HEK293 (cell line): ENCODE data around the gene PIK3AP1.

Source experiments
- ZNF138 ChIP-seq: fragments of 450-650 bp; formaldehyde crosslinking; IDR thresholded peaks from 2 replicates; pipeline ENCODE4 v1.5.1; 2016; ENCODE audit warnings: missing biosample characterization, missing genetic modification characterization, borderline replicate concordance
- ZNF274 ChIP-seq, 2 experiments: fragments of 200-500 bp in 1 of 2; fragments of 450-650 bp in 1 of 2; sonication (Bioruptor generic) in 1 of 2; formaldehyde crosslinking in 1 of 2; IDR thresholded peaks; 2 replicates each; pipeline versions ENCODE4 v1.5.1 to v1.6.1; 2014 to 2016; ENCODE audit warnings: borderline replicate concordance in 1 of 2, inconsistent platforms in 1 of 2, low read length in 1 of 2, missing biosample characterization in 1 of 2, missing genetic modification characterization in 1 of 2
- ZNF433 ChIP-seq: fragments of 450-650 bp; formaldehyde crosslinking; IDR thresholded peaks from 2 replicates; pipeline ENCODE4 v1.5.1; 2016; ENCODE audit warnings: missing biosample characterization, missing genetic modification characterization, low read depth
- ZNF621 ChIP-seq: fragments of 450-650 bp; formaldehyde crosslinking; IDR thresholded peaks from 2 replicates; pipeline ENCODE4 v1.5.1; 2017; ENCODE audit warnings: missing biosample characterization, missing genetic modification characterization
- TF ChIP-seq, protein P1 (sequence below): sonication (generic); formaldehyde crosslinking; IDR thresholded peaks from 2 replicates; pipeline ENCODE4 v1.8.1; 2022; ENCODE audit warnings: mild to moderate bottlenecking, moderate library complexity, missing genetic modification reagents

DNA sequence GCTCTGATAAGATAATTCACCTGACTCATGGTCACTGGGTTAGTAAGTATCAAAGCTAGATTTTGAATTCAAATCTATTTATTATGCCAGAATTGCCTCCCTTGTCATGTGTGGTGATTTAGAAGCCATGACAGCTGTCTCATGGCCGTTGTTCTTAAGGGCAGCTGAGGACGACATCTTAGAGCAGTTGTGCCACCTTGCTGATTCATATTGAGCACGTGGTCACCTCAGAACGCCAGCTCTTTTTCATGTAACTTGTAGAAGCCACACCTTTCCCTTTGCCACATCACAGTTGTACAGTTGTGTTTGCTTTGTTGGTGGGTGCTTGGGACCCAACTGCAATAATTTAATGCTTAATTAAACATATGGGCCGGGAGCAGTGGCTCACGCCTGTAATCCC, 4.3 kb upstream of the PIK3AP1 start:
- TF ChIP-seq ZNF274 (IDR thresholded peaks at IDR 0.05; ENCODE audit: low read length) (no peak), ZNF274 (tag by site-specific recombination; IDR thresholded peaks at IDR 0.05; ENCODE audit: borderline replicate concordance) (no peak), ZNF138 (tag by site-specific recombination) (no peak), ZNF433 (tag by site-specific recombination) (no peak), ZNF621 (no peak)
- TF ChIP-seq, protein P1, sequence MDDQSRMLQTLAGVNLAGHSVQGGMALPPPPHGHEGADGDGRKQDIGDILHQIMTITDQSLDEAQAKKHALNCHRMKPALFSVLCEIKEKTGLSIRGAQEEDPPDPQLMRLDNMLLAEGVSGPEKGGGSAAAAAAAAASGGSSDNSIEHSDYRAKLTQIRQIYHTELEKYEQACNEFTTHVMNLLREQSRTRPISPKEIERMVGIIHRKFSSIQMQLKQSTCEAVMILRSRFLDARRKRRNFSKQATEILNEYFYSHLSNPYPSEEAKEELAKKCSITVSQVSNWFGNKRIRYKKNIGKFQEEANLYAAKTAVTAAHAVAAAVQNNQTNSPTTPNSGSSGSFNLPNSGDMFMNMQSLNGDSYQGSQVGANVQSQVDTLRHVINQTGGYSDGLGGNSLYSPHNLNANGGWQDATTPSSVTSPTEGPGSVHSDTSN (CRISPR knock-in tag) = no peak
